ENCODE measurements around the gene PPIA.

Gene PPIA

GRCh38 chr7:44796504-44797328, at the start of gene PPIA:
Gene PPIA, plus strand, starts transcription at chr7:44796681. Its CDS starts 44 bp downstream, at chr7:44796725.
- DNase-seq (ENCODE audit: low read depth) = peak; percentile 93

DNA sequence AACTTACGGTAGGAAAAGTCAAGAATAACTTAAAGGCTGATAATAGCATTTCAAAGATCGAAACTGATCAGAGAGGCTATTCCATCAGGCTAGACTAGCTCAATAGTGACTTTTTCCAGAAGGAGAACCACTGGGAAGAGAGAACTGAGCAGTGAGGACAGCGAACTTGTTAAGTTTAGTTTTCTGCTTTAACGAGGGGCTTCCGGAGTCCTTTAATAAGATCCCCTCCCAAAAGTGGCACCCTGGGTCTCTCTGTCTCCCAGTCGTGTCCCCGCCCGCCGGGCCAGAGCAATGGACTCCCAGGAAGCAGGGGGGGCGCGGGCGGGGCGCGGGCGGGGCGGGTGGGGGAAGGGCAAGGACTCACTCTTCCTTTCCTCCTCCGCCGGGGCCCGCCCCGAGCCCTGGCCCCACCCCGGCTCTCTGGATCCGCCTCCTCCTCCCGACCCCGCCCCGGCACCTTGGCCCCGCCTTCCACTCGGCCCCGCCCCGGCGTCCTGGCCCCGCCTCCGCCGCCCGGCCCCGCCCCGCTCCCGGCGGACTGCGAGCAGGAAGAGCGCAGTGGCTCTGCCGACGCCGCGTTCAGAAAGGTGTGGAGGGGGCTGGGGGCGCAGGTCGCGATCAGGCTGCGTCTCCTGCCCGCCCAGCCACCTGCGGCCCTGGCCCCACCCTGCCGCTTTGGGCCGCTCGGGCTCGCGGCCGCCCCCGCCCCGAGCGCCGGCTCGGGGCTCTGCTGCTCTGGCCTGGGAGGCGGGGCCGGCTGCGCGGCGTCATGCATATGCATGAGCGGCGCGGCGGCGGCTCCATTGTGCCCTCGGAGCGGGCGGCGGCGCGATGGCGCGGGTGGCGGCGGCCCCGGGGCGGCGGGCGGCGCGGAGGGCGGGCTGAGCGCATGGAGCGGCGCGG, 48.2 kb upstream of the PPIA start, which contains the start of gene ZMIZ2:
TSS of gene ZMIZ2 (plus strand) at position 803 of the 903 bp plus-strand sequence. CDS start 7,403 bp downstream, outside the sequence.
- DNase-seq (ENCODE audit: low read depth) = no peak

- DNase-seq (ENCODE audit: low read depth) = no peak
Measured at GRCh38 chr7:44748948-44749731, 47.3 kb upstream of the PPIA start.

DNA sequence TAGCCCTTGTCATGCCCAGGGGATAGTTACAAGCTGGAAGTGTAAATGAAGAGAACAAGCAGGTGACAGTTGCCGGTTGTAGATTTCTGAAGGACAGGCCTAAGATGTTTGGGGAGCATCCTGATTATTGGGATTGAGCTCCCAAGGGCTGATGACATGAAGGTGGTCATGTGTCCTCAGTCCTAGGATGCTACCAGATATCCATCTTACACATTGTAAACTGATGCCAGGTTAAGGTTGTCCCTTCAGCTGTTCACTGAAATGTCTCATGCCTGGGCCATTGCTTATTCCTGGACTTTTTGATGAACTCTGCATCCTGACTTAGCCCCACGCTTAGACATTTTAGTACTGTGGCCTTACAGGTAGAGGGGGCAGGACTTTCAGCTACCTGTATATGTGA, 46.5 kb upstream of the PPIA start:
- DNase-seq (ENCODE audit: low read depth) = no peak

DNA sequence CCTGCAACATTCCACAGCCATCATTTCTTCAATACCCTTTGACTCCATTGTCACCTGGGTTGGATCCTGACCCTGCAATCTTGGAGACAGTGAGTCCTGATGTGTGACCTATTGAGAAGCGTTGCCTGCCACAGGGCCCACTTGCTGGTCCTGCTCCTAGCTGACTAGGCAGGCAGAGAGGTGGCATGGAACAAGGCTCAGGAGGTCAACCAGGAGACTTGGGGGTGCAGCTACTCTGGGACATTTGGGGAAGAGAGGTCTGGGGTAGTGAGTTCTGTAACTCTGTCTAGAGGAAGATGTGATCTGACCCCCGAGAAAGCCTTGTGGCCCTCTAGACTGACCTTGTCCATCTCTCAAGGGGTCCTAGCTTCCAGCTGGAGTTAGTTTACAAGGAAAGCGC, 46.1 kb upstream of the PPIA start:
- no peak for DNase-seq (ENCODE audit: low read depth)

DNA sequence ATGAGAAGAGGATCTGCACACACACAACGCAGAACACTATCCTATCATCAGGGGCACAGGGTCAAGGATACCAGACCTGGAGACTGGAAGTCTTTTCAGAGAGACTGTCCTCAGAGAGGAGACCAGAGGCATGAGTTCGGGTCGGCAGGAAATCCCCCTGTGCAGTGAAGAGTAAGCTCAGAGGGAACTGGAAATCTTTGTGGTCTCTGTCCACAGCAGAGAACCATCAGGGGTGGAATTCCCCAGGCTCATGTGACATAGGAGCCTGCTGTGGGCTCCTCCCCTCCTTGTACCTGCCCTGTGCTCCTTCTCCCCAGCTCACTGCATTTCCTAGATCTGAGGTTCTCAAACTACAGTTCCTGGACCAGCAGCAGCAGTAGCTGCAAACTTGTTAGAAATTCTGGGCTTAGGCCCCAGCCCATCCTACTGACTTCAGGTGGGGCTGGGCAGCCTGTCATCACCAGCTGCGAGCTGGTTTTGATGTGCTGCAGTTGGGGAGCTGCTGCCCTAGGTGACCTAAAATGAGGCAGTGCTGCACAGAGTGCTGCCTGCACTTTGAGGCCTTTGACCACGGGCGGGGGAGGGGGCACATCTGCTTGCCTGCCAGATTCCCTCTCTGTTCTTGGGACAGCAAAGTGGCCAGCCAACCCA, 45.4 kb upstream of the PPIA start:
- no peak for DNase-seq (ENCODE audit: low read depth)

DNA sequence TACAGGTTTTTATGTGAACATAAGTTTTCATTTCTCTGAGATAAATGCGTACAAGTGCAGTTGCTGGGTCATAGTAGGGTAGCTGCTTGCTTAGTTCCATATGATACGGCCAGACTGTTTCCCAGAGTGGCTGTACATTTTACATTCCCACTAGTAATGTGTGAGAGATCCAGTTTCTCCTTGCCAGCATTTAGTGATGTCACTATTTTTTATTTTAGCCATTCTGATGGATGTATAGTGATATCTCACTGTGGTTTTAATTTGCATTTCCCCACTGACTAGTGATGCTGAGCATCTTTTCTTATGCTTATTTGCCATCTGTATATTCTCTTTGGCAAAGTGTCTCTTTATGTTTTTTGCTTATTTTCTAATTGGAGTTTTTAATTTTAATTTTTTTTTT, 43.7 kb upstream of the PPIA start:
- no peak for DNase-seq (ENCODE audit: low read depth)

DNA sequence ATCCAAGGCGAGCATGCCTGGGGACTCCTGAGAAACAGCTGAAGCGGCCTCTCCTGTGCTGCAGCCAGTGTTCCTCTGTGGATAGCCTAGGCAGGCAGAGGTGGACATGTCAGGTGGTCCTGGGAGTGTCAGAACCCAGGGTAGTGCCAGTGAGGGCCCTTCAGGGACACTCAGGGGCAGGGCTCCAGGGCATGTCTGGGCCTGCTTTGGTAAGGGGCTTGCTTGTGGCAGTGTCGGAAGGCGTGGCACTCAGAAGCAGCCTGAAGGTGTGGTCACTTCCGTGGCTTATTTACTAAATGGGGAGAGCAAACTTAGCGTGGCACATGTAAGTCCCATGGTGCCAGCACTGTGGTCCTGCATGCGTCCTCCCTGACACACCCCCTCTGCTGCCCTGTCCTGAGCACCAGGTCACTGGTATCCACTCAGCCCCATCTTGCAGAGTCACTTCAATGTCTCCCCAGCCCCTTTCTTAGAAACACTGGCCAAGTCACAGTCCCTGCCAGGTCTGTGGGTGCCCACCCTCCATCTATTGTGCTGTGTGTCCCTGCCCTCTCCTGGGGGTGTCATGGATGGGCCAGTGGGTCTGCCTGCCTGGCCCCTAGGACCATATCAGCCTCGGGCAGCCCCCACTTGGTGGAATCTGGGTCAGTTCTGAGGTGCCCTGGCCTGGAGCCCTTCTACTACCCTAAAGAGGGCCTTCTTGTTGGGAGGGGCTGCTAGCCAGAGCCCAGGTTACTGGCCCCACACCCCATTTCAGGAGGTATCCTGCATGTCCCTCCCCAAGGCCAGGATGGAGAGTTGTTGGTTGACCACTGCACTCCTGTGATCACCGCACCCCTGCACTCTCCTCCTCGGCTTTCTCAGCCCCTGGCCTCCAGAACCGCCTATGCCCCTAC, 41.4 kb upstream of the PPIA start:
- no peak for DNase-seq (ENCODE audit: low read depth)

DNA sequence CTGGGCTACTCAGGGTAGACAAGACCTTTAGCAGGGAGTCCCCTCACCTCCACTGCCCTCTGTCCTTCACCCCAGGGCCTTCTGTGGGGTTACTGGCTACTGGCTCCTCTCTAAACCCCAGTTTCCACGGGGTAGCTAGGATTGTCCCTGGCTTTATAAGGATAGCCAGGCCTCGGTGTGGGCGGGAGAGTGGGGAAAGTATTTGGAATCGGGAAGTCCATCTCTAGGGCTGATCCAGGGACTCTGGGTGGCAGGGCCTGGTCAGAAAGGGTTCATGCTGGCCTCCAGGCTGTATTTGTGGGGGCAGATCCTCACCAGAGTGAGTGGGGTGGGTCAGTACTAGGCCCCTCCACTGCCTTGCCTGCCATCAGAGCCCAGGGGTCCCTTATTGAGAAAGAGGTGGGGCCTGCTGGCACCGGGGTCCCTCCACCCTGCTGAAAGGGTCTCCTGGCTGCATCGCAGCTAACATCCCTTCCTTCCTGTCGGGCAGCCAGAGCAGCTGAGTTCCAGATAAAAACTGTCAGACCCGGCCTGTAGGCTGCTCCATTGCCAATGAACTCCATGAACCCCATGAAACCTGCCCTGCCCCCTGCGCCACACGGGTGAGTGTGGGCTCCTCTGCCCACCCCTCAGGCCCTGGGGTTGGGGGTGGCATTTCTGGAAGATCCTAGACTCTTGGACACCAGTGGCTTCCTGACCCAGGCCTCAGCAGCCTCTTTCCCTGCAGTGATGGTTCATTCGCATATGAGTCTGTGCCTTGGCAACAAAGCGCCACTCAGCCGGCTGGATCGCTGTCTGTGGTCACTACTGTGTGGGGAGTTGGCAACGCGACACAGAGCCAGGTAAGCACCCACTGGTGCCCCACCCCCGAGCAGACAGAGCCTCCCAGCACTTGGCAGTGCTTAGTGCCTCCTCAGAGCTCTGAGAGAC, 40.5 kb upstream of the PPIA start:
- DNase-seq (ENCODE audit: low read depth) = no peak

DNA sequence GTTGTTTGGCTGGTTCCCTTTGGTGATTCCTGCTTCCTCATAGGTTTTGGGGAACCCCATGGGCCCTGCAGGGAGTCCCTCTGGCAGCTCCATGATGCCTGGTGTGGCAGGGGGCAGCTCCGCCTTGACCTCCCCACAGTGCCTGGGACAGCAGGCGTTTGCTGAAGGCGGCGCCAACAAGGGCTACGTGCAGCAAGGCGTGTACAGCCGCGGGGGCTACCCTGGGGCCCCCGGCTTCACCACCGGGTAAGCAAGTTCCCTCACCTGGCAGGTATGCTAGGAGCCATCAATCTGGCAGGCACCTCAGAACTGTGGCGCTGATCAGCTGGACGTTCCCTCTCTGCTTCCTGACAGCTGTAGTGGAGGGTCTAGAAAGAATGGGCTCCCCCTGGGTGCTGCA, 39.6 kb upstream of the PPIA start:
- no peak for DNase-seq (ENCODE audit: low read depth)

- no peak for DNase-seq (ENCODE audit: low read depth)
Measured at GRCh38 chr7:44757311-44757710, 39.2 kb upstream of the PPIA start.

- DNase-seq (ENCODE audit: low read depth) = no peak
Measured at GRCh38 chr7:44757739-44758138, 38.7 kb upstream of the PPIA start.

DNA sequence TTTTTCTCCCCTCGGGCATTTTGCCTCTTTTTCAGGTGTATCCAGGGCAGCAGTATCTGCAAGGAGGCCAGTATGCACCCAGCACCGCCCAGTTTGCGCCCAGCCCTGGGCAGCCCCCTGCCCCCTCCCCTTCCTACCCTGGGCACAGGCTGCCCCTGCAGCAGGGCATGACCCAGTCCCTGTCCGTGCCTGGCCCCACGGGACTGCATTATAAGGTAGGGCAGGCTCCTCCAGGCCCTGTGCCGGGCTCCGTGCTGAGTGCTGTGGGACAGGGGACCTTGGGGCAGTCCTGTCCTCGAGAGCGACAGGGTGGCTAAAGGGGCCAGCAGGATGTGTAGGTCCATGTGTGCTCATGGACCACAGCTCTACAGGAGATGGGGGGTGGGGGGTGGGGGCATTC, 37.2 kb upstream of the PPIA start:
- no peak for DNase-seq (ENCODE audit: low read depth)

DNA sequence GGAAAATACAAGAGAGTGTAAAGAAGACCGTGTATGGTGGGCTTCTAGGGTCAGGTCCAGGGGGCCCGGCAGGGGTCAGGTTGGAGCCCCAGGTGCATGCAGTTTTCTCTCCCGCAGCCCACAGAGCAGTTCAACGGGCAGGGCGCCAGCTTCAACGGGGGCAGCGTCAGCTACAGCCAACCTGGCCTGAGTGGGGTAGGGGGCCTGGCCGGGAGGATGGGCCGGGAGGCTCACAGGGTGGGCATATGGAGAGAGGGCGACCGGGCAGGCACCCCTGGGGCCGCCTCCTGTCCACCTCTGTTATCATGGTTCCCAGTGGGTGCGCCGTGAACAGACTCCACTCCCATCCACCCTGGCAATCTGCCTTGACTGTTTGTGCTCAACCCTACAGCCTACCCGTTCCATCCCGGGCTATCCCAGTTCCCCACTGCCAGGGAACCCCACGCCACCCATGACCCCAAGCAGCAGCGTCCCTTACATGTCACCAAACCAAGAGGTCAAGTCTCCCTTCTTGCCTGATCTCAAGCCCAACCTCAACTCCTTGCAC, 36.4 kb upstream of the PPIA start:
- no peak for DNase-seq (ENCODE audit: low read depth)

DNA sequence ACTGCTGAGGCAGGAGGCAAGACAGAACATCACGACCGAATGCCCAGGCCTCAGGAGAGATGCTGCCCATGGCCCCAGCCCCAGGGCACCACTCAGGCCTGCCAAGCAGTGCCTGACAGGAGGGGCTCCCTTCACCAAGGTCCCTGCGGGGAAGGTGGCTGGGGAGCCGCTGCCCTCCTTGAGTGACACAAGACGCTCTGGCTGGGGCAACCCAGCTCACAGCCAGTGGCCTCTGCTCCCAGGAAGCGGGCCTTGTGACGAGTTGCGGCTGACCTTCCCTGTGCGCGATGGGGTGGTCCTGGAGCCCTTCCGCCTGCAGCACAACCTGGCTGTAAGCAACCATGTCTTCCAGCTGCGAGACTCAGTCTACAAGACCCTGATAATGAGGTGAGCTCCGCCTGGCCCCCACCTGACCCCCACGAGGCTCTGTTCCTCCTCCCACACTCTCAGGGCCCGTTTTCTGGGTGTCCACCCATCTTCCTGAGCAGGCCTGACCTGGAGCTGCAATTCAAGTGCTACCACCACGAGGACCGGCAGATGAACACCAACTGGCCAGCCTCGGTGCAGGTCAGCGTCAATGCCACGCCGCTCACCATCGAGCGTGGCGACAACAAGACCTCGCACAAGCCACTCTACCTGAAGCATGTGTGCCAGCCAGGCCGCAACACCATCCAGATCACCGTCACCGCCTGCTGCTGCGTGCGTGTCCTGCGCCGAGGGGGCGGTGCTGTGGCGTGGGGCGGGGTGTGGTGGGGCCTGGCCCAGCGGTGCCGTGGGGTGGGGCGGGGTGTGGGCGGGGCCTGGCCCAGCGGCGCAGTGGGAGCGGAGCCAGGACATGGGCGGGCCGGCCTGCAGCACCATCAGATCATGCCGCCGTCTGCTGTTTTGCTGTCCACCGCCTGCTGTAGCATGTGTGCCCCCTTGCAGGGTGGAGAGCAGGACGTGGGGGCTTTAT, 35.0 kb upstream of the PPIA start:
- DNase-seq (ENCODE audit: low read depth) = no peak

- DNase-seq (ENCODE audit: low read depth) = no peak
Measured at GRCh38 chr7:44762300-44762699, 34.2 kb upstream of the PPIA start.

- no peak for DNase-seq (ENCODE audit: low read depth)
Measured at GRCh38 chr7:44762726-44763522, 33.6 kb upstream of the PPIA start.

Data from non-pigmented ciliary epithelial cell (primary cell).